Hepatocyte (in vitro differentiated cells): ENCODE measurements around the gene RBM33. TPM values are rescaled to one million over a fixed set of nuclear protein-coding genes. Genes with fewer than 3 reads are reported as not detected.

ENCODE experiments used
- DNase-seq: peaks from one replicate; pipeline ENCODE4 v3.0.0-alpha.2; 2016; ENCODE audit warnings: low spot score
- H2AFZ ChIP-seq: fragments of 200-600 bp; sonication (generic); 2 replicates; pipeline ENCODE4 v1.6.0; 2016; ENCODE audit warnings: antibody characterized with exemption, mild to moderate bottlenecking
- H3K27ac ChIP-seq: fragments of 200-600 bp; sonication (generic); 2 replicates; pipeline ENCODE4 v1.5.1; 2016; ENCODE audit warnings: mild to moderate bottlenecking
- H3K27me3 ChIP-seq: fragments of 200-600 bp; sonication (generic); 2 replicates; pipeline ENCODE4 v1.6.1; 2016
- H3K36me3 ChIP-seq: fragments of 200-600 bp; sonication (generic); replicated peaks from 2 replicates; pipeline ENCODE4 v1.5.1; 2016; ENCODE audit warnings: low read depth; ENCODE audit not compliant: insufficient read depth
- H3K4me1 ChIP-seq: fragments of 200-600 bp; sonication (generic); 2 replicates; pipeline ENCODE4 v1.5.1; 2016; ENCODE audit warnings: mild to moderate bottlenecking, moderate library complexity; ENCODE audit not compliant: insufficient read depth
- H3K4me2 ChIP-seq: fragments of 200-600 bp; sonication (generic); 2 replicates; pipeline ENCODE4 v1.6.0; 2016
- H3K4me3 ChIP-seq: fragments of 200-600 bp; sonication (generic); 2 replicates; pipeline ENCODE4 v1.5.1; 2016; ENCODE audit warnings: mild to moderate bottlenecking
- H3K79me2 ChIP-seq: fragments of 200-600 bp; sonication (generic); 2 replicates; pipeline ENCODE4 v1.6.0; 2017; ENCODE audit warnings: mild to moderate bottlenecking
- H3K9me2 ChIP-seq: fragments of 200-600 bp; sonication (generic); replicated peaks from 2 replicates; pipeline ENCODE4 v1.6.0; 2017; ENCODE audit warnings: mild to moderate bottlenecking; ENCODE audit not compliant: insufficient read depth
- H3K9me3 ChIP-seq: fragments of 200-600 bp; sonication (generic); 2 replicates; pipeline ENCODE4 v1.5.1; 2016; ENCODE audit warnings: low read depth, mild to moderate bottlenecking
- H4K20me1 ChIP-seq: fragments of 200-600 bp; sonication (generic); 2 replicates; pipeline ENCODE4 v1.6.0; 2016; ENCODE audit warnings: mild to moderate bottlenecking; ENCODE audit not compliant: insufficient read depth, poor library complexity, severe bottlenecking
- CTCF ChIP-seq: fragments of 200-600 bp; sonication (generic); IDR thresholded peaks from 2 replicates; pipeline ENCODE4 v1.5.1; 2016; ENCODE audit warnings: antibody characterized with exemption, mild to moderate bottlenecking; ENCODE audit not compliant: poor library complexity
- EZH2 ChIP-seq: fragments of 200-600 bp; sonication (generic); IDR thresholded peaks from 2 replicates; pipeline ENCODE4 v1.6.1; 2016; ENCODE audit warnings: antibody characterized with exemption, mild to moderate bottlenecking, borderline replicate concordance
- EZH2phosphoT487 ChIP-seq: fragments of 200-600 bp; sonication (generic); IDR thresholded peaks from one replicate; pipeline ENCODE4 v1.6.1; 2018; ENCODE audit warnings: antibody characterized with exemption, mild to moderate bottlenecking, low read depth, moderate library complexity; ENCODE audit not compliant: unreplicated experiment, severe bottlenecking
- WGBS: methylation state at CpG from one replicate; pipeline ENCODE4 v1.1.6; 2016; ENCODE audit warnings: low lambda C conversion rate; ENCODE audit errors: missing lambda C conversion rate; 5-methylcytosine and 5-hydroxymethylcytosine counted together
- polyA plus RNA-seq: library from polyadenylated mRNA; unstranded; fragments of >200 nt; fragmentation: Nextera tagmentation; extraction: Ambion mirVana; gene quantifications from 2 replicates; pipeline ENCODE4 v1.2.1, GENCODE V29; 2016
- total RNA-seq: library from RNA; depleted of rRNA; stranded (reverse); fragments of >200 nt; gene quantifications from 2 replicates; pipeline ENCODE4 v1.2.3, GENCODE V29; 2014

The RBM33 gene
- total and polyA plus RNA-seq, 2 experiments from 2014 or later: 24.8 to 40.8 TPM

- H3K4me2 ChIP-seq: peak overlapping the region; percentile 95
- peaks cover 36% of the 10 kb centered on the region for H3K4me1 ChIP-seq
These were observed 161.3 kb downstream of the RBM33 start for GRCh38 chr7:155805826-155806095.

DNA sequence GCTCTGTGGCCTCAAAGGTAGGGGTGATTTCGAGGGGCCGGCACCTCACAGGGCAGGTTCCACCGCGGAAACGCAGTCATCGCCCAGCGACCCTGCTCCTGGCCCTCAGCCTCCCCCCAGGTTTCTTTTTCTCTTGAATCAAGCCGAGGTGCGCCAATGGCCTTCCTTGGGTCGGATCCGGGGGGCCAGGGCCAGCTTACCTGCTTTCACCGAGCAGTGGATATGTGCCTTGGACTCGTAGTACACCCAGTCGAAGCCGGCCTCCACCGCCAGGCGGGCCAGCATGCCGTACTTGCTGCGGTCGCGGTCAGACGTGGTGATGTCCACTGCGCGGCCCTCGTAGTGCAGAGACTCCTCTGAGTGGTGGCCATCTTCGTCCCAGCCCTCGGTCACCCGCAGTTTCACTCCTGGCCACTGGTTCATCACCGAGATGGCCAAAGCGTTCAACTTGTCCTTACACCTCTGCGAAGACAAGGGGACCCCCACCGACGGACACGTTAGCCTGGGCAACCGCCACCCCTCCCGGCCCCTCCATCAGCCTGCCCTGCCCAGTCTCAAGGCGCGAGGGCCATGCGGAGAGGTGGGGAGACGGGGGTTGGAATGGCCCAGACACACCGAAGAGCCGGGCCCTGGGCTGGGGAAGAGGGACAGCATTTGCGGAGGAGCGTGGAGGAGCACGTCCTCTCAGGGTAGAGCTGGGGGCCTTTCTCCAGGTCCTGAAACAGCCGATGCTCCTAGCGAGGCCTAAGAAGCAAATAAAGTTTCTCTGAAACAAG, 161.8 kb downstream of the RBM33 start:
- Histone ChIP-seq H3K9me2 (no peaks in the 10 kb centered on the region), H2AFZ (no peak overlapping the region), H3K79me2 (peaks cover 10% of the 10 kb centered on the region), H3K4me1 (peaks cover 36% of the 10 kb centered on the region), H3K4me3 (no peak overlapping the region), H3K4me2 (peak overlapping the region; percentile 95), H3K9me3 (no peaks in the 10 kb centered on the region), H4K20me1 (no peaks in the 10 kb centered on the region), H3K27me3 (peaks cover 56% of the 10 kb centered on the region), H3K27ac (peak overlapping the region; percentile 83), H3K36me3 (no peaks in the 10 kb centered on the region)
- DNase-seq: no peak
- WGBS: 45% methylated on average over 47 of the region's 47 CpGs
- TF ChIP-seq EZH2phosphoT487: no peak
- no peak for TF ChIP-seq EZH2
- no peak for TF ChIP-seq CTCF

More at GRCh38 chr7:155805826-155806095, 161.3 kb downstream of the RBM33 start:
- peaks cover 5% of the 10 kb centered on the region for H3K79me2 ChIP-seq
- H3K27ac ChIP-seq: peak overlapping the region; percentile 23
- no peaks in the 10 kb centered on the region for H3K9me2 ChIP-seq
- DNase-seq: no peak
- WGBS: 18% methylated on average over 17 of the region's 18 CpGs
- H4K20me1 ChIP-seq: no peaks in the 10 kb centered on the region
- H3K4me3 ChIP-seq: peak overlapping the region; percentile 23
- H2AFZ ChIP-seq: no peak overlapping the region
- no peaks in the 10 kb centered on the region for H3K9me3 ChIP-seq
- no peaks in the 10 kb centered on the region for H3K36me3 ChIP-seq
- H3K27me3 ChIP-seq: peaks cover 54% of the 10 kb centered on the region
- TF ChIP-seq CTCF (no peak), EZH2 (peak; percentile 6), EZH2phosphoT487 (no peak)

DNA sequence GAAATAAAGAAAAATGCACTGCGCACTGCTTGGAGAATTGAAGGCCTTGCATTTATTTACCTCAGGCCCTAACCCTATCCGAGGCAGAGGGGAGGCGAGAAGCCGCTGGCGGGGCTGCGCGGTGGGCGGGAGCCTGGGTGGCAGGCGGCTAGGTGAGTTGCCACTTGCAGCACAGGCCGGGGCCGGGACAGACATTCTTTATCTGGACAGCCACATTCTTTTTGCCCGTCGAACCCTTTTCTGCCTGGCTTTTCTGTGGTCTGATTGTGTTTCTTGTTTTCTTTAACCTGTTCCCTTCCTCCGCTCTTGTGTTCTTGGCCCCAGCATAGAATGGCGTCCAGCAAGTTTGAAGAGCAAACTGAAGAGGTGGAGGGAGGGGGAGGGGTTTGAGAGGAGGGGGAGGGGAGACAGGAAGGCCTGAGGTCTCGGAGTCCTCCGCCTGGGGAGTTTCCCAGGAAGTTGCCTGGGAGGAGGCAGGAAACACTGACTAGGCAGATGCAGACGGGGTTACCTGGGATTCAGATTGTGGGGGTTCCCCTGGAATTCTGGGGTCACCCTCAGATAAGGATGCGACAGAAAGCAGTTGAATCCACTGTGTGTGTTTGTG, 162.7 kb downstream of the RBM33 start:
- Histone ChIP-seq H3K27me3 (peaks cover 65% of the 10 kb centered on the region), H3K27ac (peak overlapping the region; percentile 83)

More for the DNA sequence above, 162.7 kb downstream of the RBM33 start:
- no peak overlapping the region for H2AFZ ChIP-seq
- peaks cover 36% of the 10 kb centered on the region for H3K4me1 ChIP-seq
- no peaks in the 10 kb centered on the region for H3K36me3 ChIP-seq
- DNase-seq: peak; percentile 65
- H4K20me1 ChIP-seq: no peaks in the 10 kb centered on the region
- no peak overlapping the region for H3K4me3 ChIP-seq
- TF ChIP-seq CTCF (no peak), EZH2 (no peak), EZH2phosphoT487 (no peak)
- H3K9me2 ChIP-seq: no peaks in the 10 kb centered on the region
- peak overlapping the region; percentile 95 for H3K4me2 ChIP-seq
- WGBS: 25% methylated on average over 17 of the region's 19 CpGs
- peaks cover 14% of the 10 kb centered on the region for H3K79me2 ChIP-seq
- H3K9me3 ChIP-seq: no peaks in the 10 kb centered on the region
